HEK293 (cell line): ENCODE results near the gene EGR1.

ENCODE experiments used
- WT1 ChIP-seq: fragments of 450-650 bp; formaldehyde crosslinking; IDR thresholded peaks from 2 replicates; pipeline ENCODE4 v1.5.1; 2016; ENCODE audit warnings: missing biosample characterization, missing genetic modification characterization
- ZFP41 ChIP-seq: fragments of 450-650 bp; formaldehyde crosslinking; IDR thresholded peaks from 2 replicates; pipeline ENCODE4 v1.5.1; 2016; ENCODE audit warnings: missing biosample characterization, missing genetic modification characterization, borderline replicate concordance
- ZFP69B ChIP-seq: fragments of 450-650 bp; formaldehyde crosslinking; IDR thresholded peaks from 2 replicates; pipeline ENCODE4 v1.5.1; 2016; ENCODE audit warnings: missing biosample characterization, missing genetic modification characterization
- ZNF16 ChIP-seq: fragments of 450-650 bp; formaldehyde crosslinking; IDR thresholded peaks from 2 replicates; pipeline ENCODE4 v1.5.1; 2016; ENCODE audit warnings: low read depth, missing biosample characterization, missing genetic modification characterization
- ZNF169 ChIP-seq: fragments of 450-650 bp; formaldehyde crosslinking; IDR thresholded peaks from 2 replicates; pipeline ENCODE4 v1.5.1; 2016; ENCODE audit warnings: missing biosample characterization, missing genetic modification characterization
- ZNF184 ChIP-seq: fragments of 450-650 bp; IDR thresholded peaks from 2 replicates; pipeline ENCODE4 v1.5.1; 2018; ENCODE audit warnings: missing biosample characterization, mild to moderate bottlenecking, missing genetic modification characterization
- ZNF214 ChIP-seq: fragments of 450-650 bp; formaldehyde crosslinking; IDR thresholded peaks from 2 replicates; pipeline ENCODE4 v1.5.1; 2017; ENCODE audit warnings: missing biosample characterization, mild to moderate bottlenecking, missing genetic modification characterization, borderline replicate concordance
- ZNF266 ChIP-seq: fragments of 450-650 bp; formaldehyde crosslinking; IDR thresholded peaks from 2 replicates; pipeline ENCODE4 v1.5.1; 2016; ENCODE audit warnings: missing biosample characterization, missing genetic modification characterization, low read depth
- ZNF274 ChIP-seq, 2 experiments: fragments of 200-500 bp in 1 of 2; fragments of 450-650 bp in 1 of 2; sonication (Bioruptor generic) in 1 of 2; formaldehyde crosslinking in 1 of 2; IDR thresholded peaks; 2 replicates each; pipeline versions ENCODE4 v1.5.1 to v1.6.1; 2014 to 2016; ENCODE audit warnings: borderline replicate concordance in 1 of 2, inconsistent platforms in 1 of 2, low read length in 1 of 2, missing biosample characterization in 1 of 2, missing genetic modification characterization in 1 of 2
- ZNF311 ChIP-seq: fragments of 450-650 bp; formaldehyde crosslinking; IDR thresholded peaks from 2 replicates; pipeline ENCODE4 v1.5.1; 2017; ENCODE audit warnings: missing biosample characterization, missing genetic modification characterization, borderline replicate concordance
- ZNF501 ChIP-seq: fragments of 450-650 bp; formaldehyde crosslinking; IDR thresholded peaks from 2 replicates; pipeline ENCODE4 v1.5.1; 2016; ENCODE audit warnings: missing biosample characterization, missing genetic modification characterization
- ZNF621 ChIP-seq: fragments of 450-650 bp; formaldehyde crosslinking; IDR thresholded peaks from 2 replicates; pipeline ENCODE4 v1.5.1; 2017; ENCODE audit warnings: missing biosample characterization, missing genetic modification characterization
- ZNF626 ChIP-seq: fragments of 450-650 bp; sonication (Bioruptor Pico); formaldehyde crosslinking; IDR thresholded peaks from 2 replicates; pipeline ENCODE4 v1.5.1; 2018; ENCODE audit warnings: missing biosample characterization, missing genetic modification characterization, inconsistent platforms
- ZNF701 ChIP-seq: fragments of 450-650 bp; formaldehyde crosslinking; IDR thresholded peaks from 2 replicates; pipeline ENCODE4 v1.5.1; 2016; ENCODE audit warnings: missing biosample characterization, missing genetic modification characterization
- TF ChIP-seq, protein P1 (sequence below): fragments of 450-650 bp; formaldehyde crosslinking; IDR thresholded peaks from 2 replicates; pipeline ENCODE4 v1.5.1; 2016; ENCODE audit warnings: missing biosample characterization, missing genetic modification characterization
- TF ChIP-seq, protein P2 (sequence below): fragments of 450-650 bp; formaldehyde crosslinking; IDR thresholded peaks from 2 replicates; pipeline ENCODE4 v1.5.1; 2016; ENCODE audit warnings: missing biosample characterization, missing genetic modification characterization
- TF ChIP-seq, protein P3 (sequence below): fragments of 450-650 bp; formaldehyde crosslinking; IDR thresholded peaks from 2 replicates; pipeline ENCODE4 v1.5.1; 2016; ENCODE audit warnings: missing biosample characterization, missing genetic modification characterization
- TF ChIP-seq, protein P4 (sequence below): fragments of 450-650 bp; formaldehyde crosslinking; IDR thresholded peaks from 2 replicates; pipeline ENCODE4 v1.5.1; 2016; ENCODE audit warnings: missing biosample characterization, missing genetic modification characterization
- TF ChIP-seq, protein P5 (sequence below): fragments of 450-650 bp; formaldehyde crosslinking; IDR thresholded peaks from 2 replicates; pipeline ENCODE4 v1.5.1; 2016; ENCODE audit warnings: missing biosample characterization, missing genetic modification characterization
- TF ChIP-seq, protein P6 (sequence below): fragments of 450-650 bp; formaldehyde crosslinking; conservative IDR thresholded peaks from 2 replicates; pipeline ENCODE4 v1.5.1; 2016; ENCODE audit warnings: low read depth, missing biosample characterization, missing genetic modification characterization
- TF ChIP-seq, protein P7 (sequence below): fragments of 450-650 bp; formaldehyde crosslinking; IDR thresholded peaks from 2 replicates; pipeline ENCODE4 v1.5.1; 2016; ENCODE audit warnings: missing biosample characterization, missing genetic modification characterization

EGR1 gene

DNA sequence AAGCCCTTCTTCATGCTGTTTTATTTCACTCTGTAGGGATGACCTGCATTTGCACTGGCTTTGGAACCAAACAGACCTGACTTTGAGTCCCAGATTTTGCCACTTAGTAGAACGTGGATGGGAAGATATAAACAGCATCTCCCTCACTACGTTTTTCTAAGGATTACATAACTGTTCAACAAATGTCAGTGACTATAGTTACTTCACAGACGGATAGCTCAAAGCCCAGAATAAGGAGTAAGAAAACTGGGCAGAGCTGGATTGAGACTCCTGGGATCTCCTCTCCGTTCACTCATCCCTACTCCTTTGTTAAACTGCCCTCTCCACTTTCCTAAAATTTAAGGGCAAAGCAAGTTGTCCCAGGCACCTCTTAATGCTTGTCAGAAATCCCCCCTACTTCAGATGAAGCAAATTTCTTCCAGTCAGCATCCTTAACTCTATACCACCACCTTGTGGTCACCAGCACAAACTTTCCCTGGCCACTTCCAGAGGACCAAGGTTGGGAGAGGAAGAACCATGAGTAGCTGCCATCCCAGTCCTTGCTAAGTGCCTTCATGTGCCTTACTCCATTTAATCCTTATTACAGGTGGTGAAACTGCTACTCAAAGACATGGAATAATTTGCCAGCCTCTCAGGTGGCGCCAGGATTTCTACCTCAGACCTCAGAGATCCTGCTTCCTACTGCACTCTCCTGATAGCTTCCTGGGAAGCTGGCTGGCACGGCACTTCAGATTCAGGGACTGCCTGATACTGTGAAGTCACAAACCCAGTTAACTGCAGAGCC, 38.4 kb downstream of the EGR1 start (continued):
- TF ChIP-seq, protein P1, sequence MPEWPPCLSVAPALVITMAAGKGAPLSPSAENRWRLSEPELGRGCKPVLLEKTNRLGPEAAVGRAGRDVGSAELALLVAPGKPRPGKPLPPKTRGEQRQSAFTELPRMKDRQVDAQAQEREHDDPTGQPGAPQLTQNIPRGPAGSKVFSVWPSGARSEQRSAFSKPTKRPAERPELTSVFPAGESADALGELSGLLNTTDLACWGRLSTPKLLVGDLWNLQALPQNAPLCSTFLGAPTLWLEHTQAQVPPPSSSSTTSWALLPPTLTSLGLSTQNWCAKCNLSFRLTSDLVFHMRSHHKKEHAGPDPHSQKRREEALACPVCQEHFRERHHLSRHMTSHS (tag by site-specific recombination) = no peak
- TF ChIP-seq ZFP69B (tag by site-specific recombination) (no peak), ZNF621 (no peak), ZFP41 (tag by site-specific recombination) (no peak), ZNF16 (no peak), WT1 (tag by site-specific recombination) (no peak), ZNF501 (tag by site-specific recombination) (no peak), ZNF274 (IDR thresholded peaks at IDR 0.05; ENCODE audit: low read length) (no peak), ZNF274 (tag by site-specific recombination; IDR thresholded peaks at IDR 0.05; ENCODE audit: borderline replicate concordance) (no peak), ZNF311 (no peak), ZNF266 (no peak), ZNF701 (no peak), ZNF184 (tag by site-specific recombination) (no peak), ZNF169 (tag by site-specific recombination) (no peak), ZNF626 (tag by site-specific recombination) (no peak), ZNF214 (tag by site-specific recombination) (no peak)
- TF ChIP-seq, protein P2, sequence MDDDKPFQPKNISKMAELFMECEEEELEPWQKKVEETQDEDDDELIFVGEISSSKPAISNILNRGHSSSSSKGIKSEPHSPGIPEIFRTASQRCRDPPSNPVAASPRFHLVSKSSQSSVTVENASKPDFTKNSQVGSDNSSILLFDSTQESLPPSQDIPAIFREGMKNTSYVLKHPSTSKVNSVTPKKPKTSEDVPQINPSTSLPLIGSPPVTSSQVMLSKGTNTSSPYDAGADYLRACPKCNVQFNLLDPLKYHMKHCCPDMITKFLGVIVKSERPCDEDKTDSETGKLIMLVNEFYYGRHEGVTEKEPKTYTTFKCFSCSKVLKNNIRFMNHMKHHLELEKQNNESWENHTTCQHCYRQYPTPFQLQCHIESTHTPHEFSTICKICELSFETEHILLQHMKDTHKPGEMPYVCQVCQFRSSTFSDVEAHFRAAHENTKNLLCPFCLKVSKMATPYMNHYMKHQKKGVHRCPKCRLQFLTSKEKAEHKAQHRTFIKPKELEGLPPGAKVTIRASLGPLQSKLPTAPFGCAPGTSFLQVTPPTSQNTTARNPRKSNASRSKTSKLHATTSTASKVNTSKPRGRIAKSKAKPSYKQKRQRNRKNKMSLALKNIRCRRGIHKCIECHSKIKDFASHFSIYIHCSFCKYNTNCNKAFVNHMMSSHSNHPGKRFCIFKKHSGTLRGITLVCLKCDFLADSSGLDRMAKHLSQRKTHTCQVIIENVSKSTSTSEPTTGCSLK (tag by site-specific recombination) = no peak
- TF ChIP-seq, protein P3, sequence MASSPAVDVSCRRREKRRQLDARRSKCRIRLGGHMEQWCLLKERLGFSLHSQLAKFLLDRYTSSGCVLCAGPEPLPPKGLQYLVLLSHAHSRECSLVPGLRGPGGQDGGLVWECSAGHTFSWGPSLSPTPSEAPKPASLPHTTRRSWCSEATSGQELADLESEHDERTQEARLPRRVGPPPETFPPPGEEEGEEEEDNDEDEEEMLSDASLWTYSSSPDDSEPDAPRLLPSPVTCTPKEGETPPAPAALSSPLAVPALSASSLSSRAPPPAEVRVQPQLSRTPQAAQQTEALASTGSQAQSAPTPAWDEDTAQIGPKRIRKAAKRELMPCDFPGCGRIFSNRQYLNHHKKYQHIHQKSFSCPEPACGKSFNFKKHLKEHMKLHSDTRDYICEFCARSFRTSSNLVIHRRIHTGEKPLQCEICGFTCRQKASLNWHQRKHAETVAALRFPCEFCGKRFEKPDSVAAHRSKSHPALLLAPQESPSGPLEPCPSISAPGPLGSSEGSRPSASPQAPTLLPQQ (tag by site-specific recombination) = 0 out of 2 replicates have a peak, but pooled peaks have one; percentile 34
- TF ChIP-seq, protein P4, sequence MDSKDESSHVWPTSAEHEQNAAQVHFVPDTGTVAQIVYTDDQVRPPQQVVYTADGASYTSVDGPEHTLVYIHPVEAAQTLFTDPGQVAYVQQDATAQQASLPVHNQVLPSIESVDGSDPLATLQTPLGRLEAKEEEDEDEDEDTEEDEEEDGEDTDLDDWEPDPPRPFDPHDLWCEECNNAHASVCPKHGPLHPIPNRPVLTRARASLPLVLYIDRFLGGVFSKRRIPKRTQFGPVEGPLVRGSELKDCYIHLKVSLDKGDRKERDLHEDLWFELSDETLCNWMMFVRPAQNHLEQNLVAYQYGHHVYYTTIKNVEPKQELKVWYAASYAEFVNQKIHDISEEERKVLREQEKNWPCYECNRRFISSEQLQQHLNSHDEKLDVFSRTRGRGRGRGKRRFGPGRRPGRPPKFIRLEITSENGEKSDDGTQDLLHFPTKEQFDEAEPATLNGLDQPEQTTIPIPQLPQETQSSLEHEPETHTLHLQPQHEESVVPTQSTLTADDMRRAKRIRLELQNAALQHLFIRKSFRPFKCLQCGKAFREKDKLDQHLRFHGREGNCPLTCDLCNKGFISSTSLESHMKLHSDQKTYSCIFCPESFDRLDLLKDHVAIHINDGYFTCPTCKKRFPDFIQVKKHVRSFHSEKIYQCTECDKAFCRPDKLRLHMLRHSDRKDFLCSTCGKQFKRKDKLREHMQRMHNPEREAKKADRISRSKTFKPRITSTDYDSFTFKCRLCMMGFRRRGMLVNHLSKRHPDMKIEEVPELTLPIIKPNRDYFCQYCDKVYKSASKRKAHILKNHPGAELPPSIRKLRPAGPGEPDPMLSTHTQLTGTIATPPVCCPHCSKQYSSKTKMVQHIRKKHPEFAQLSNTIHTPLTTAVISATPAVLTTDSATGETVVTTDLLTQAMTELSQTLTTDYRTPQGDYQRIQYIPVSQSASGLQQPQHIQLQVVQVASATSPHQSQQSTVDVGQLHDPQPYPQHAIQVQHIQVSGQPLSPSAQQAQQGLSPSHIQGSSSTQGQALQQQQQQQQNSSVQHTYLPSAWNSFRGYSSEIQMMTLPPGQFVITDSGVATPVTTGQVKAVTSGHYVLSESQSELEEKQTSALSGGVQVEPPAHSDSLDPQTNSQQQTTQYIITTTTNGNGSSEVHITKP = peak; percentile 47
- TF ChIP-seq, protein P5, sequence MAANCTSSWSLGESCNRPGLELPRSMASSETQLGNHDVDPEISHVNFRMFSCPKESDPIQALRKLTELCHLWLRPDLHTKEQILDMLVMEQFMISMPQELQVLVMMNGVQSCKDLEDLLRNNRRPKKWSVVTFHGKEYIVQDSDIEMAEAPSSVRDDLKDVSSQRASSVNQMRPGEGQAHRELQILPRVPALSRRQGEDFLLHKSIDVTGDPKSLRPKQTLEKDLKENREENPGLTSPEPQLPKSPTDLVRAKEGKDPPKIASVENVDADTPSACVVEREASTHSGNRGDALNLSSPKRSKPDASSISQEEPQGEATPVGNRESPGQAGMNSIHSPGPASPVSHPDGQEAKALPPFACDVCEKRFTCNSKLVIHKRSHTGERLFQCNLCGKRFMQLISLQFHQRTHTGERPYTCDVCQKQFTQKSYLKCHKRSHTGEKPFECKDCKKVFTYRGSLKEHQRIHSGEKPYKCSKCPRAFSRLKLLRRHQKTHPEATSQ (tag by site-specific recombination) = no peak
- TF ChIP-seq, protein P6, sequence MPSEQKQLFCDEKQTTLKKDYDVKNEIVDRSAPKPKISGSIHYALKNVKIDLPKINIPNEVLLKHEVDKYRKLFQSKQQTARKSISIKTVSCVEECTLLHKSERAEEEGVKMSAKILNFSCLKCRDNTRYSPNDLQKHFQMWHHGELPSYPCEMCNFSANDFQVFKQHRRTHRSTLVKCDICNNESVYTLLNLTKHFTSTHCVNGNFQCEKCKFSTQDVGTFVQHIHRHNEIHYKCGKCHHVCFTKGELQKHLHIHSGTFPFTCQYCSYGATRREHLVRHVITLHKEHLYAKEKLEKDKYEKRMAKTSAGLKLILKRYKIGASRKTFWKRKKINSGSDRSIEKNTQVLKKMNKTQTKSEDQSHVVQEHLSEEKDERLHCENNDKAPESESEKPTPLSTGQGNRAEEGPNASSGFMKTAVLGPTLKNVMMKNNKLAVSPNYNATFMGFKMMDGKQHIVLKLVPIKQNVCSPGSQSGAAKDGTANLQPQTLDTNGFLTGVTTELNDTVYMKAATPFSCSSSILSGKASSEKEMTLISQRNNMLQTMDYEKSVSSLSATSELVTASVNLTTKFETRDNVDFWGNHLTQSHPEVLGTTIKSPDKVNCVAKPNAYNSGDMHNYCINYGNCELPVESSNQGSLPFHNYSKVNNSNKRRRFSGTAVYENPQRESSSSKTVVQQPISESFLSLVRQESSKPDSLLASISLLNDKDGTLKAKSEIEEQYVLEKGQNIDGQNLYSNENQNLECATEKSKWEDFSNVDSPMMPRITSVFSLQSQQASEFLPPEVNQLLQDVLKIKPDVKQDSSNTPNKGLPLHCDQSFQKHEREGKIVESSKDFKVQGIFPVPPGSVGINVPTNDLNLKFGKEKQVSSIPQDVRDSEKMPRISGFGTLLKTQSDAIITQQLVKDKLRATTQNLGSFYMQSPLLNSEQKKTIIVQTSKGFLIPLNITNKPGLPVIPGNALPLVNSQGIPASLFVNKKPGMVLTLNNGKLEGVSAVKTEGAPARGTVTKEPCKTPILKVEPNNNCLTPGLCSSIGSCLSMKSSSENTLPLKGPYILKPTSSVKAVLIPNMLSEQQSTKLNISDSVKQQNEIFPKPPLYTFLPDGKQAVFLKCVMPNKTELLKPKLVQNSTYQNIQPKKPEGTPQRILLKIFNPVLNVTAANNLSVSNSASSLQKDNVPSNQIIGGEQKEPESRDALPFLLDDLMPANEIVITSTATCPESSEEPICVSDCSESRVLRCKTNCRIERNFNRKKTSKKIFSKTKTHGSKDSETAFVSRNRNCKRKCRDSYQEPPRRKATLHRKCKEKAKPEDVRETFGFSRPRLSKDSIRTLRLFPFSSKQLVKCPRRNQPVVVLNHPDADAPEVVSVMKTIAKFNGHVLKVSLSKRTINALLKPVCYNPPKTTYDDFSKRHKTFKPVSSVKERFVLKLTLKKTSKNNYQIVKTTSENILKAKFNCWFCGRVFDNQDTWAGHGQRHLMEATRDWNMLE (tag by site-specific recombination) = no peak
- TF ChIP-seq, protein P7, sequence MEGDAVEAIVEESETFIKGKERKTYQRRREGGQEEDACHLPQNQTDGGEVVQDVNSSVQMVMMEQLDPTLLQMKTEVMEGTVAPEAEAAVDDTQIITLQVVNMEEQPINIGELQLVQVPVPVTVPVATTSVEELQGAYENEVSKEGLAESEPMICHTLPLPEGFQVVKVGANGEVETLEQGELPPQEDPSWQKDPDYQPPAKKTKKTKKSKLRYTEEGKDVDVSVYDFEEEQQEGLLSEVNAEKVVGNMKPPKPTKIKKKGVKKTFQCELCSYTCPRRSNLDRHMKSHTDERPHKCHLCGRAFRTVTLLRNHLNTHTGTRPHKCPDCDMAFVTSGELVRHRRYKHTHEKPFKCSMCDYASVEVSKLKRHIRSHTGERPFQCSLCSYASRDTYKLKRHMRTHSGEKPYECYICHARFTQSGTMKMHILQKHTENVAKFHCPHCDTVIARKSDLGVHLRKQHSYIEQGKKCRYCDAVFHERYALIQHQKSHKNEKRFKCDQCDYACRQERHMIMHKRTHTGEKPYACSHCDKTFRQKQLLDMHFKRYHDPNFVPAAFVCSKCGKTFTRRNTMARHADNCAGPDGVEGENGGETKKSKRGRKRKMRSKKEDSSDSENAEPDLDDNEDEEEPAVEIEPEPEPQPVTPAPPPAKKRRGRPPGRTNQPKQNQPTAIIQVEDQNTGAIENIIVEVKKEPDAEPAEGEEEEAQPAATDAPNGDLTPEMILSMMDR (tag by site-specific recombination) = peak; percentile 74
